ENCODE data around the gene TIGD1. TPM values are rescaled to one million over a fixed set of nuclear protein-coding genes. Genes with fewer than 3 reads are reported as not detected.

TIGD1 gene
- total and polyA plus RNA-seq, 10 donors = 4.4 to 13.5 (median 8.4) TPM

DNA sequence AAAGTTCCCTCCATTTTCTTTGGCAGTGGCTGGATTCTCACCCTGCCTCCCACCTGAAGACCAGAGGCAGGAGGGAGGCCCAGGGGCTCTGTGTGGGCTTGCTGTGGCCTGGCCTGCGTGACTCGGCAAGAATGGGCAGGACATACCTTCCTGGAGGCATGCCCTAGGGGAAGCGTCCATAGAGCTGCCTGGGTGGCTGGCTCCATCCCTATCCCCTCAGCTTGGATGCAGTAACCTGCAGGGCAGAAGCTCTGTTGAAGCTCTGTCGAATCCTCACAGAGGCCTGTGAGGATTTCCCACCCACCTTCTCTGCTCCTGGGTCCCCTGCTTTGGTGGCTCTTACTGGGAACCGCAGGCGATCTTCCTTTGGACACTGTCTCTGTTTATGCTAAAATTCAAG is 31.5 kb downstream of the TIGD1 start:
- Histone ChIP-seq H3K4me1 (peaks cover 8 to 24% (median 22%) of the 10 kb centered on the region in 6 donors), H3K27ac (no peak overlapping the region), H3K36me3 (no peaks in the 10 kb centered on the region), H3K9me3 (no peaks in the 10 kb centered on the region), H3K4me3 (no peak overlapping the region), H3K27me3 (replicated peaks in 1 of 7) (peaks cover 5 to 63% (median 34%) of the 10 kb centered on the region in 7 donors)
- no peak for DNase-seq
- intact Hi-C loops (cut with DNase I; ENCODE audit: low total_unique reads) = no loop called here
- TF ChIP-seq, protein P1, sequence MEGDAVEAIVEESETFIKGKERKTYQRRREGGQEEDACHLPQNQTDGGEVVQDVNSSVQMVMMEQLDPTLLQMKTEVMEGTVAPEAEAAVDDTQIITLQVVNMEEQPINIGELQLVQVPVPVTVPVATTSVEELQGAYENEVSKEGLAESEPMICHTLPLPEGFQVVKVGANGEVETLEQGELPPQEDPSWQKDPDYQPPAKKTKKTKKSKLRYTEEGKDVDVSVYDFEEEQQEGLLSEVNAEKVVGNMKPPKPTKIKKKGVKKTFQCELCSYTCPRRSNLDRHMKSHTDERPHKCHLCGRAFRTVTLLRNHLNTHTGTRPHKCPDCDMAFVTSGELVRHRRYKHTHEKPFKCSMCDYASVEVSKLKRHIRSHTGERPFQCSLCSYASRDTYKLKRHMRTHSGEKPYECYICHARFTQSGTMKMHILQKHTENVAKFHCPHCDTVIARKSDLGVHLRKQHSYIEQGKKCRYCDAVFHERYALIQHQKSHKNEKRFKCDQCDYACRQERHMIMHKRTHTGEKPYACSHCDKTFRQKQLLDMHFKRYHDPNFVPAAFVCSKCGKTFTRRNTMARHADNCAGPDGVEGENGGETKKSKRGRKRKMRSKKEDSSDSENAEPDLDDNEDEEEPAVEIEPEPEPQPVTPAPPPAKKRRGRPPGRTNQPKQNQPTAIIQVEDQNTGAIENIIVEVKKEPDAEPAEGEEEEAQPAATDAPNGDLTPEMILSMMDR (IDR thresholded peaks at IDR 0.05 in 8 of 11, conservative IDR thresholded peaks at IDR 0.05 in 3 of 11) = no peak
- TF ChIP-seq POLR2A (IDR thresholded peaks at IDR 0.05) = no peak
- no peak for TF ChIP-seq POLR2AphosphoS5 (IDR thresholded peaks at IDR 0.05)
- 70 to 76% (median 73%) methylated on average over 4 to 6 of the region's 6 CpGs for WGBS, 5 donors

DNA sequence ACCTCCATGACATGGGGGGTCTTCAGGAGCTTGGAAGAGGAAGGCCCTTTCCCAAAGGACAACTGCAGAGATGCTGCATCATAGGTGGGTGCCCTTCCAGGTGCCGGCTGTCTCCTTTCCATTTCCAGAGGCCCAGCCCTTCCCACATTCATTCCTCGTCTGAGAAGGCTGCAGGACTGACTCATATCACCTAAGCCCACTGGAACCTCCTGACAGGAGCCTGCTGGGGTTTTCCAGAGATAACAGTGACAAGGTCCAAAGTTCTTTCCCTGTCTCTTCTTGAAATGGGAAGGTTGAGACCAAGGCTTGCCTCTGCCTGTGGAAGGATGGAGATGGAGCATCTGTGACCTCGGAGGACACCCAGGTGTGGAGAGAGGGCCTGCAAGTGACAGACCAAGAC is 33.8 kb downstream of the TIGD1 start:
- intact Hi-C loops (cut with DNase I; ENCODE audit: low total_unique reads) = no loop called here
- Histone ChIP-seq H3K27me3 (replicated peaks in 1 of 7) (peaks cover 0 to 58% (median 11%) of the 10 kb centered on the region in 7 donors), H3K4me3 (no peak overlapping the region), H3K27ac (no peak overlapping the region), H3K36me3 (no peaks in the 10 kb centered on the region), H3K4me1 (peaks cover 0 to 1% (median under 1%) of the 10 kb centered on the region in 6 donors), H3K9me3 (no peaks in the 10 kb centered on the region)
- no peak for DNase-seq
- WGBS, 5 donors = 73 to 94% (median 81%) methylated on average over 3 of the region's 3 CpGs
- TF ChIP-seq, protein P1 (IDR thresholded peaks at IDR 0.05 in 8 of 11, conservative IDR thresholded peaks at IDR 0.05 in 3 of 11) = no peak
- TF ChIP-seq POLR2AphosphoS5 (IDR thresholded peaks at IDR 0.05) = no peak
- no peak for TF ChIP-seq POLR2A (IDR thresholded peaks at IDR 0.05)

DNA sequence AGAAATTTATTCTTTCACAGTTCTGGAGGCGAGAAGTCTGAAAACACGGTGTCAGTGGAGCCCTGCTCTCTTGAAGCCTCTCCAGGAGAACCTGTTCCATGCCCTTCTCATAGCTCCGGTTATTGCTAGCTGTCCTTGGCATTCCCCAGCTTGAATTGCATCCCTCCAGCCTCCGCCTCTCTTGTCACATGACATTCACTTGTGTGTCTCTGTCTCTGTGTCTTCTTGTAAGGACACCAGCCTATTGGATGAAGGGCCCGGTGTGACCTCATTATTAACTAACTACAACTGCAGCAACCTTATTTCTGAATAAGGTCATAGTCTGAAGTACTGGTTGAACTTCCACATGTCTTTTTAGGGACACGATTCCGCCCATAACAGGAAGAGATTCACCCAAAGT is 34.7 kb downstream of the TIGD1 start:
- Histone ChIP-seq H3K36me3 (no peaks in the 10 kb centered on the region), H3K4me3 (no peak overlapping the region), H3K9me3 (no peaks in the 10 kb centered on the region), H3K4me1 (no peaks in the 10 kb centered on the region), H3K27ac (no peak overlapping the region), H3K27me3 (replicated peaks in 1 of 7) (peaks cover 0 to 56% (median 2%) of the 10 kb centered on the region in 7 donors)
- no peak for DNase-seq
- 84 to 94% (median 90%) methylated on average over 7 of the region's 7 CpGs for WGBS, 5 donors
- TF ChIP-seq, protein P1 (IDR thresholded peaks at IDR 0.05 in 8 of 11, conservative IDR thresholded peaks at IDR 0.05 in 3 of 11) = no peak
- TF ChIP-seq POLR2AphosphoS5 (IDR thresholded peaks at IDR 0.05) = no peak
- intact Hi-C loops (cut with DNase I; ENCODE audit: low total_unique reads) = no loop called here

DNA sequence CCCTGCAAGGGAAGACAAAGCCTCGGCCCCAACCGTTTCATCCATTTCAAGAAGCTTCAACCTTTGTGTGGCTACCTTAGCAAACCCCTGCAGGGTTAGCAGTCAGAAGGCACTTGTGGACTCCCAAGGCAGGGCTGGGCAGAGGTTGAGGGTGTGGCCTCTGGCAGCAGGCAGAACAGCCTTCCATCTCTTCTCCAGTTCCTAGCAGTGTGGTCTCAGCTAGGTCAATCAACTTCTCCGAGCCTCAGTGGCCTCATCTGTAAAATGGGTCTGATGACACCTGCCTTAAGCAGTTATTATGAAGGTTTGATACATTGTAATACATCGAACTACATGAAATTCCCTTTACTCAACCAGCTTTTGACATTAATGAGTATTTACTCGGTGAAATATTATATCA is 37.0 kb downstream of the TIGD1 start:
- intact Hi-C loops (cut with DNase I; ENCODE audit: low total_unique reads) = no loop called here
- no peaks in the 10 kb centered on the region for H3K9me3 ChIP-seq
- WGBS, 5 donors = 75 to 84% (median 80%) methylated on average over 5 of the region's 5 CpGs
- no peaks in the 10 kb centered on the region for H3K4me1 ChIP-seq
- H3K4me3 ChIP-seq = no peak overlapping the region
- TF ChIP-seq POLR2AphosphoS5 (IDR thresholded peaks at IDR 0.05) (no peak), POLR2A (IDR thresholded peaks at IDR 0.05) (no peak)
- TF ChIP-seq, protein P1 (IDR thresholded peaks at IDR 0.05 in 8 of 11, conservative IDR thresholded peaks at IDR 0.05 in 3 of 11) = no peak
- H3K27me3 ChIP-seq (replicated peaks in 1 of 7) = peaks cover 0 to 33% (median 0%) of the 10 kb centered on the region in 7 donors
- H3K36me3 ChIP-seq = no peaks in the 10 kb centered on the region
- no peak overlapping the region for H3K27ac ChIP-seq
- no peak for DNase-seq

All from spleen (tissue), 11 donors.